Measurements from ENCODE around the gene DAGLA. TPM values are rescaled to one million over a fixed set of nuclear protein-coding genes. Genes with fewer than 3 reads are reported as not detected.
"Not testable (repeated sequence)": the region's sequence is repeated elsewhere in the genome, so short reads cannot be mapped to it uniquely, and the experiment has no call there.

DAGLA gene, protein sequence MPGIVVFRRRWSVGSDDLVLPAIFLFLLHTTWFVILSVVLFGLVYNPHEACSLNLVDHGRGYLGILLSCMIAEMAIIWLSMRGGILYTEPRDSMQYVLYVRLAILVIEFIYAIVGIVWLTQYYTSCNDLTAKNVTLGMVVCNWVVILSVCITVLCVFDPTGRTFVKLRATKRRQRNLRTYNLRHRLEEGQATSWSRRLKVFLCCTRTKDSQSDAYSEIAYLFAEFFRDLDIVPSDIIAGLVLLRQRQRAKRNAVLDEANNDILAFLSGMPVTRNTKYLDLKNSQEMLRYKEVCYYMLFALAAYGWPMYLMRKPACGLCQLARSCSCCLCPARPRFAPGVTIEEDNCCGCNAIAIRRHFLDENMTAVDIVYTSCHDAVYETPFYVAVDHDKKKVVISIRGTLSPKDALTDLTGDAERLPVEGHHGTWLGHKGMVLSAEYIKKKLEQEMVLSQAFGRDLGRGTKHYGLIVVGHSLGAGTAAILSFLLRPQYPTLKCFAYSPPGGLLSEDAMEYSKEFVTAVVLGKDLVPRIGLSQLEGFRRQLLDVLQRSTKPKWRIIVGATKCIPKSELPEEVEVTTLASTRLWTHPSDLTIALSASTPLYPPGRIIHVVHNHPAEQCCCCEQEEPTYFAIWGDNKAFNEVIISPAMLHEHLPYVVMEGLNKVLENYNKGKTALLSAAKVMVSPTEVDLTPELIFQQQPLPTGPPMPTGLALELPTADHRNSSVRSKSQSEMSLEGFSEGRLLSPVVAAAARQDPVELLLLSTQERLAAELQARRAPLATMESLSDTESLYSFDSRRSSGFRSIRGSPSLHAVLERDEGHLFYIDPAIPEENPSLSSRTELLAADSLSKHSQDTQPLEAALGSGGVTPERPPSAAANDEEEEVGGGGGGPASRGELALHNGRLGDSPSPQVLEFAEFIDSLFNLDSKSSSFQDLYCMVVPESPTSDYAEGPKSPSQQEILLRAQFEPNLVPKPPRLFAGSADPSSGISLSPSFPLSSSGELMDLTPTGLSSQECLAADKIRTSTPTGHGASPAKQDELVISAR
- 4.3 TPM for total RNA-seq
- long read RNA-seq, full-length matches to known transcripts: 1 of 4 reads
- long read RNA-seq, partial matches to known transcripts: 1 of 4 reads
- long read RNA-seq, other reads (novel, unspliced or antisense): 2 of 4 reads

DNA sequence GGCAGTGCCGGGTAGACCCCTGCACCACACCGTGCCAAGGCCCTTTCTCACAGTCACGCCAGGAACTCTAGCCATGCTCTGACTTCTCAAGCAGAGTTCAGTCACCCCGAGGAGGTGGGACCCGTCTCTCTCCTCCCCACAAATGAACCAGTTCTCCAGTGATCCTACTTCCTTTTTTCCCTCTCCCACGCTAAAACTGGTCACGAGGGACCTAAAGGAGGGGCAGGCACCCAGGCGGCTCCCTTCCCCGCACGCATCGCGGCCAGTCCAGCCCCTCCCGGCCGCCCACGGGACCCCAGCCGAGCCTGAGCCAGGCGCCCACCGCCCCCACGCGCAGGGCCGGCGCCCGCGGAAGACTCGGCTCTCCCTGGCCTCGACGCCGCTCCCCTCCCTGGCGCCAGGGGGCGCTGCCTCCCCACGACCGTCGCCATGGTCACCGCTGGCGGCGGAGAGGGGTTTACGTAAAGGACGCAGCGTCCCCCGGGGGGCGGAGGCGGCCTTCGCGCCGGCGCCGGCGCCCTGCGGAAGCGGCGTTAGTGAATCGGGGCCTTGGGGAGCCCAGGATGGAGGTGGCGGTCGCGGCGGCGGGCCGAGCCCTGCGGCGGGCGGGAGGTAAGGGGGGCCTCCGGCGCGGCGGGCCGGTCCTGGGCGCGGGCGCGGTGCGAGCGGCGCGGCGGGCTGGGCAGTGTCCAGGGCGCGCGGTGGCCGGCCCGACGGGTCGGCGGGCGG is at the start of gene DAGLA:
TSS of gene DAGLA (plus strand) at position 499 of the 729 bp plus-strand sequence. CDS start 39,765 bp downstream, outside the sequence.
- DNase-seq (ENCODE audit: missing footprints): peak; percentile 90
- peak; percentile 85 for ATAC-seq
- intact Hi-C loops (cut with DNase I): loop anchor here (1.0 kb wide), 1 partner anchor 53 kb away; no protein-coding TSS in a partner anchor

DNA sequence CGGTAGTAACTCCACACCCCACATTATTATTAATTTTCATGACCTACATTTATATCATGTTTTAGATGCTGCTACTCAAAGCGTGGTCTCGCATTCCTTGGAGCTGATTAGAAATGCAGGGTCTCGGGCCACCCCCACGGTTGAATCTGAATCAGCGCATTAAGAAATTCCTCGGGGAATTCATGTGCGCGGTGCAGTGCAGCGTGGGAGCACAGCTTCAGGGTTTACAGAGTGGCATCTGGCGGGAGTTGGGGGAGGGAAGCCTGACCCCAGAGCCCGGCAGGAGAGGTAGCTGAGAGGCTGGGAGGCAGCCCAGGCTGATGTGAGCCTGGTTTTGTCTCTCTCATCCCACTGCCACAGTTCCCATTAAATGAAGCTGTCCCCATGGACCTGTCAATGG is 48.1 kb upstream of the DAGLA start:
- intact Hi-C loops (cut with DNase I): no loop called here

DNA sequence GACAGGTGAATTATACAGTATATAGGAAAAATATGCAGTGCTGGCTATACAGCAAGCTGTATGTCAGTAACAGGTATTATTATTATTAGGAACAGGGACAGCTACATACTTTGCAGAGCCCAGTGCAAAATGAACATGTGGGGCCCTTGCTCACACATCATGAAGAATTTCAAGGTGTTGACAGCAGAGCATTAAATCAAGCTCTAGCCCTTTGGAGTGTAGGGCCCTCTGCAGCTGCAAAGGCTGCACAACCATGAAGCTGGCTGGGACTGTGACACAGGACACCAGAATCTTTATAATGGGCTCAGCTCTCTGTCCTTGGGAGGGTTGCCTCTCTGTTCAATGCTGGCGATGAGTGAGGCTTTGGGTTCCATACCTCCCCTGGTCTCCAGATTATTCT is 44.9 kb upstream of the DAGLA start:
- no peak for DNase-seq (ENCODE audit: missing footprints)
- ATAC-seq: no peak
- intact Hi-C loops (cut with DNase I): no loop called here

More for the DNA sequence above, 48.1 kb upstream of the DAGLA start:
- DNase-seq (ENCODE audit: missing footprints): no peak
- ATAC-seq: no peak

DNA sequence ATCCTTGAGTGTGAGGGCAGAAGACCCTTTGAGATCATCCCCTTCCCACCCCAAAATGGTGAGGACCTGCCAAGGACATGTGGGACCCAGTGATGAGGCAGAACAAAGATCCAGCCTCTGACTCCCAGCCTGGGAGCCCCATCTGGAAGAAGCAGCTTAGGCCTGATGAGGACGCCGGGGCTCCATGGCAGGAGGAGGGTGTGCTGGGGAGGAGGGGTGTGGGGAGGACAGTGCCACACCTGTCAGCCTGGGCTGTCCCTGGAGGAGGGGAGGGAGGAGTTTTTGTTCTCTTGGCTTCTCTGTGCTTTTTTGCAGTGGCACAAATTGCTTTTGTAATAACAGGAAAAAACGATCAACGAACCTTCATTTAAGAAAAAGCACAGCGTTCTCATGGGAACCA is 44.4 kb upstream of the DAGLA start:
- DNase-seq (ENCODE audit: missing footprints): no peak
- ATAC-seq: no peak
- intact Hi-C loops (cut with DNase I): no loop called here

DNA sequence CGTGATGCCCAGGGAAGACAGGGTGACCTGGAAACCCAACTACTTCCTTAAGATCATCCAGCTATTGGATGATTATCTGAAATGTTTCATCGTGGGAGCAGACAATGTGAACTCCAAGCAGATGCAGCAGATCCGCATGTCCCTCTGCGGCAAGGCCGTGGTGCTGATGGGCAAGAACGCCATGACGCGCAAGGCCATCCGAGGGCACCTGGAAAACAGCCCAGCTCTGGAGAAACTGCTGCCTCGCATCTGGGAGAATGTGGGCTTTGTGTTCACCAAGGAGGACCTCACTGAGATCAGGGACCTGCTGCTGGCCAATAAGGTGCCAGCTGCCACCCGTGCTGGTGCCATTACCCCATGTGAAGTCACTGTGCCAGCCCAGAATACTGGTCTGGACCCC is 43.5 kb upstream of the DAGLA start:
- intact Hi-C loops (cut with DNase I): no loop called here
- DNase-seq (ENCODE audit: missing footprints): no peak
- no peak for ATAC-seq

DNA sequence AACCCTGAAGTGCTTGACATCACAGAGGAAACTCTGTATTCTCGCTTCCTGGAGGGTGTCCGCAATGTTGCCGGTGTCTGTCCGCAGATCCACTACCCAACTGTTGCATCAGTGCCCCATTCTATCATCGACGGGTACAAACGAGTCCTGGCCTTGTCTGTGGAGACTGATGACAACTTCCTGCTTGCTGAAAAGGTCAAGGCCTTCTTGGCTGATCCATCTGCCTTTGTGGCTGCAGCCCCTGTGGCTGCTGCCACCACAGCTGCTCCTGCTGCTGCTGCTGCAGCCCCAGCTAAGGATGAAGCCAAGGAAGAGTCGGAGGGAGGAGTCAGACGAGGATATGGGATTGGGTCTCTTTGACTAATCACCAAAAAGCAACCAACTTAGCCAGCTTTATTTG is 42.9 kb upstream of the DAGLA start:
- ATAC-seq: no peak
- intact Hi-C loops (cut with DNase I): no loop called here

DNA sequence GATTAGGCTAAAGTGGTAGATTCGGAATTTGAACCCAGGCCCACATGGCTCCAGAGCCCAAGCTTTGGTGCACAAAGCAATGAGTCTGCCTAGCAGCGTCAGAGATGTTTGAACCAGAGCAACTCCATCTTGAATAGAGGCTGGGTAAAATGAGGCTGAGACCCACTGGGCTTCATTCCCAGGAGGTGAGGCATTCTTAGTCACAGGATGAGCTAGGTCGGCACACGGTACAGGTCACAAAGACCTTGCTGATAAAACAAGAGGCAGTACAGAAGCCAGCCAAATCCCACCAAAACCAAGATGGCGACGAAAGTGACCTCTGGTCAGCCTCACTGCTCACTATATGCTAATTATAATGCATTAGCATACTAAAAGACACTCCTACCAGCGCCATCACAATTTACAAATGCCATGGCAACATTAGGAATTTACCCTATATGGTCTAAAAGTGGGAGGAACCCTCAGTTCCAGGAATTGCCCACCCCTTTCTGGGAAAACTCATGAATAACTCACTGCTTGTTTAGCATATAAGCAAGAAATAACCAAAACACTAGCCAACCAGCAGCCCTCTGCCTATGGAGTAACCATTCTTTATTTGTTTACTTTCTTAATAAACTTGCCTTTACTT is 40.3 kb upstream of the DAGLA start:
- intact Hi-C loops (cut with DNase I): loop anchor here (2.0 kb wide), 1 partner anchor 163 kb away; no protein-coding TSS in a partner anchor
- DNase-seq (ENCODE audit: missing footprints): no peak
- ATAC-seq: no peak

More for the DNA sequence above, 42.9 kb upstream of the DAGLA start:
- no peak for DNase-seq (ENCODE audit: missing footprints)

DNA sequence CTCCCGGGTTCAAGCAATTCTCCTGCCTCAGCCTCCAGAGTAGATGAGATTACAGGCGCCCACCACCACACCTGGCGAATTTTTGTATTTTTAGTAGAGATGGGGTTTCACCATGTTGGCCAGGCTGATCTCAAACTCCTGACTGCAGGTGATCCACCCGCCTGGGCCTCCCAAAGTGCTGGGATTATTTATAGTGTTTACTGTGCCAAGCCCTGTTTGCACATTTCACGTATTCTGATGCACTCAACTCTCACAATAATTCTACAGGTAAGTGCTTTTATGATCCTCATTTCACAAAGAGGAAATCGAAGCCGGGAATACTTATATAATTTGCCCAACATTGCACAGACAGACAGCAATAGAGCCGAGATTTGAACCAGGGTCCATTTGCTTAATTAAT is 38.0 kb upstream of the DAGLA start:
- ATAC-seq: no peak
- no peak for DNase-seq (ENCODE audit: missing footprints)
- intact Hi-C loops (cut with DNase I): no loop called here

DNA sequence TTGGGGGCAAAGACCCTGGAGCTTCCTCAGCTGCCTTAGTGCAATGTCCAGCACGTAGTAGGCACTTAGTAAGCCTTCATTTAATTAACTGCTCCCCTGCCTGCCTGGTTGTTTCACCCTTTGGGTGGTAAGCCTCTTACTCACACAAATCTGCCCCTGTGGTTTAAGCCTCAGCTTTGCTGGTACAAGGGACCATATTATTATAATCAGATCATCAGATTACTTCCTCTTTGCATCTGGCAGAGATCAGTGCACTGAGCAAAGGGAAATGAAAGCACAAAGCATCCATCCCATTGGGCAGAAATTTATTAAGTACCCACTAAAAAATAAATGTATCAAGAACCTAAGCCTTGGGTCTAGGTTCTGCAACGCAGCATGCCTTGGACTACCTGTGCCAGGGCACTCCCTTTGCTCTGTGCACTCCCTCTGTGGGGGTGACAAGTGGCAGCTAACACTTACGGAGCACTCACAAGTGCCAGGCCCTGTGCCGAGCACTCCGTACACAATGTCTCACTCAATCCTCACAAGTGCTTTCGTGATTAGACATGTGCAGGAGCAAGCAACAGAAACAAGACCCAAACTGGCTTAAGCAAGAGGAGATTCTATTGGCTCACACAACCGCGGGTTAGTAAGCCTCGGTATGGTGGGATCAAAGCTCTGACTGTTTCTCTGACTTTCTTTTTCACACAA is 34.9 kb upstream of the DAGLA start:
- peak; percentile 39 for DNase-seq (ENCODE audit: missing footprints)

DNA sequence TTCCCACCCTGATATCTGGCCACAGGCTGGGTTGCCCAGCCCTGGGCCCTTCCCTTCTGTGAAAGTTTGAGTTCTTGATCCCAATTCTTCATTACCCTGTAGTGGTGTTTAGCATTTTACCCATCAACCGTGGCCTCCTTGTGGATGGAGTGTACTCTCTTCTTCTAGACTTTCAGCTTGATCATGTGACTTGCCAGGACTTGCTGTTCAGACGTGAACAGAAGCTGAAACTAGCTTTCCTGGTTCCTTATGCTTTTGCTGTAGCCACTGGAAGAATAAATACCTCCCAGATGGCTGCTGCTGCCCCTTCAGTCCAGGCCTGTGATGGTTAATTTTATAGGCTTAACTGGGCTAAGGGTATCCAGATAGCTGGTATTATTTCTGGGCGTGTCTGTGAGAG is 32.7 kb upstream of the DAGLA start:
- intact Hi-C loops (cut with DNase I): no loop called here
- peak; percentile 4 for DNase-seq (ENCODE audit: missing footprints)
- no peak for ATAC-seq

More for the DNA sequence above, 34.9 kb upstream of the DAGLA start:
- ATAC-seq: peak; percentile 92
- intact Hi-C loops (cut with DNase I): no loop called here

DNA sequence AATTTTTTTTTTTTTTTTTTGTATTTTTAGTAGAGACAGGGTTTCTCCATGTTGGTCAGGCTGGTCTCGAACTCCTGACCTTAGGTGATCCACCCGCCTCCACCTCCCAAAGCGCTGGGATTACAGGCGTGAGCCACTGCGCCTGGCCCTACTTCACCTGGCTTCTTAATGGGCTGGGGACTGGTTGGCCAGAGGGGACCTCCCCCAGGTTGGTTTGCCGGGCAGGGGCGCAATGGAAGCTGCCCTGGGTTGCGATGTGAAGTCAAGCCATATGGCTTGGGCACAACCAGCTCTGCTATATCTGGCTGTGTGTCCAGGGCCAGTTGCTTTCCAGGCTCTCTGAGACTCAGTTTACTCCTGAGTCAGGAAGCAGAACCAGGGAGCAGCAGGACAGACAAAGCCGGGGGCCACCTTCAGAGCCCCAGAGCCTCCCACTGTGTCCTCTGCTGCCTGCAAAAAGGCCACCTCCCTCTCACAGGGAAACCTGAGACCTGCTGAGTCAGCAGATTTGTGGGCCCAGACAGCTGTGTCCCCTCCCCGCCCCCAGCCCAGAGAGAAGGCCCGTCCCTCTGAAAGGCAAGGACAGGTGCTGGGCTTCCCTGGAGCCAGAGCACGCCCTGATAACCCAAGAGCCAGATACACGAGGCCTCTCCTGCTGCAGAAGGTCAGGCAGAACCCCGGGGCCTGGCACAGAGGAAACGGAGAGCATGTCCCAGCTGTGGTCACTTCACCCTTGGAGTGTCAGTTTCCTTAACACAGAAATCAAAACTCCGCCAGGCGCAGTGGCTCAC is 29.2 kb upstream of the DAGLA start:
- ATAC-seq (no peak), DNase-seq (ENCODE audit: missing footprints) (no peak)
- intact Hi-C loops (cut with DNase I): no loop called here

DNA sequence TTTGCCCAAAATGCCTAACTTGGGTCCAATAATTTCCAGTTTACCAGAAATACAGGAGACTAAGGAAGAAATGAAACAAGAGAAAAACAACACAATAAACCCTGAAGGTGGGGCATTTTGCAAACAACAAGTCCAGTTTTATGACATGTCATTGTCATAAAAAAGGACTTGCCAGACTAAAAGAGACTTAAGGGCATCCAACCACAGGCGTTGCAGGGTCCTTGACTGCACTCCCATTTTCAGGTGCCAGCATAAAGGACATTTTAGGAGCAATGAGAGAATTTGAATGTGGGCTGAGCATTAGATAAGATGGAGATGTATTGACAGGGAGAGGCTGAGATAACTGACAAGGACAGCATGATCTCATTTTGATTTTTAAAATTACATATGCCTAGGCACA is 28.1 kb upstream of the DAGLA start:
- no peak for DNase-seq (ENCODE audit: missing footprints)
- intact Hi-C loops (cut with DNase I): no loop called here
- ATAC-seq: no peak

DNA sequence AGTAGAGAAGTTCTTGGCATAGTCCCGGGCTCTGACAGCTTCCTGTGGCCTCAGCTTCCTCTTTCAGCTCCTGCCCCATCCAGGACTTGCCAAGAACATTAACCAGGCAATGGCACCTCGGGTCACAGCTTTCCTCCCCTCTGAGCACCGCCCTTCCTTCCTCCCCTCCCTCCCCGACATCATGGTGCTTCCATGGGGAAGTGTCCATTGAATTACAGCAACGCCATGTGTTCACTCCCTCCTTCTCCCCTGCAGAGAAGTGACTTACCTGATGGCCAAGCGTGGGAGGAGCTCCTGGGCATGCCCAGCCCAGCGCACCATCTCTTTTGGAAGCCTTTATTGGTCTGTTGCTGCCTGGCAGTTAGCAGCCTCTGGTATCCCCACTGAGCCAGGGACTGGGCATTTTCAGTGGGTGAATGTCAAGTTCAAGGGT is 25.8 kb upstream of the DAGLA start:
- intact Hi-C loops (cut with DNase I): no loop called here
- DNase-seq (ENCODE audit: missing footprints) (peak; percentile 75), ATAC-seq (peak; percentile 92)

DNA sequence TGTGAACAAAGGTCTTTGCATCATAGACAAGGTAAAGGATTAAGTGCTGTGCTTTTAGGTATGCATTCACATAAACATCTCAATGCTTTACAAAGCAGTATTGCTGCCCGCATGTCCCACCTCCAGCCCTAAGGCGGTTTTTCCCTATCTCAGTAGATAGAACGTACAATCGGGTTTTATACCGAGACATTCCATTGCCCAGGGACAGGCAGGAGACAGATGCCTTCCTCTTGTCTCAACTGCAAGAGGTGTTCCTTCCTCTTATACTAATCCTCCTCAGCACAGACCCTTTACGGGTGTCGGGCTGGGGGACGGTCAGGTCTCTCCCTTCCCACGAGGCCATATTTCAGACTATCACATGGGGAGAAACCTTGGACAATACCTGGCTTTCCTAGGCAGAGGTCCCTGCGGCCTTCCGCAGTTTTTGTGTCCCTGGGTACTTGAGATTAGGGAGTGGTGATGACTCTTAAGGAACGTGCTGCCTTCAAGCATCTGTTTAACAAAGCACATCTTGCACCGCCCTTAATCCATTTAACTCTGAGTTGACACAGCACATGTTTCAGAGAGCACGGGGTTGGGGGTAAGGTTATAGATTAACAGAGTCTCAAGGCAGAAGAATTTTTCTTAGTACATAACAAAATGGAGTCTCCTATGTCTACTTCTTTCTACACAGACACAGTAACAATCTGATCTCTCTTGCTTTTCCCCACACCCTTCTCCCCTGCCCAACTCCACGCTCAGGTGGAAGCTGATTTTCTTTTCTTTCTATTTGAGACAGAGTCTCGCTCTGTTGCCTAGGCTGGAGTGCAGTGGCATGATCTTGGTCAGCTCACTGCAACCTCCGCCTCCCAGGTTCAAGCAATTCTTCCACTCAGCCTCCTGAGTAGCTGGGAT is 24.7 kb upstream of the DAGLA start:
- intact Hi-C loops (cut with DNase I); ATAC-seq; DNase-seq (ENCODE audit: missing footprints): not testable (repeated sequence)

DNA sequence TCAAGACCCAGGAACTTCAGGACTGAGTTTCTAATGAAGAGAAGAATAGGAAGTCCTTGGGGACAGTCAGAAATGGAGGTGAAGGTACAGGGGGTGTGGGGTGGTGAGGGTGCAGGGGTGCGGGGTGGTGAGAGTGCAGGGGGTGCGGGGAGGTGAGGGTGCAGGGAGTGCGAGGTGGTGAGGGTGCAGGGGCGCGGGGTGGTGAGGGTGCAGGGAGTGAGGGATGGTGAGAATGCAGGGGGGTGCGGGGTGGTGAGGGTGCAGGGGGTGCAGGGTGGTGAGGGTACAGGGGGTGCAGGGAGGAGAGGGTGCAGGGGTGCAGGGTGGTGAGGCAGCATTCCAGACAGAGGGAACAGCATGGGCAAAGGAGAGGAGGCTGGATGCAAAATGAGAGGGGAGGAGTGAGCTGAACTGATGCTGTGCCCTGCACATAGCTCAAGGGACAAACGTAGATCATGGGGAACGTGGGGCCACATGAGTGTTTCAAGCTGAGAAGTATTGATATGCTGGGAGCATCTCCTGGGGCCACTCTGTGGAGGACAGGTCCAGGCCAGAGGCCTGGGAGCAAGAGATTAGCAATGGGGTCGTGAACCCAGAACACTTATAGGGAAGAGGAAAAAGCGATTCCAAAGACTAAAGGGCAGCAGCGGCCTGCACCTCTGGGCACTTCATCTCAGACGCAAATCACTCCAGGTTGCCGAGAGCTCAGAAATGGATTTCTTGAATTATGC is 23.7 kb upstream of the DAGLA start:
- ATAC-seq: no peak

More for the DNA sequence above, 23.7 kb upstream of the DAGLA start:
- intact Hi-C loops (cut with DNase I): no loop called here
- no peak for DNase-seq (ENCODE audit: missing footprints)
